Hepatic stellate cell (primary cell): ENCODE data around the gene ZFYVE16.
A peak's percentile ranks its signal among the peaks of the same experiment; 100 is the strongest.
"Not testable (repeated sequence)": the region's sequence is repeated elsewhere in the genome, so short reads cannot be mapped to it uniquely, and the experiment has no call there.

Experiments
- DNase-seq: peaks from one replicate; pipeline ENCODE4 v3.0.0; 2011; ENCODE audit warnings: low spot score

The ZFYVE16 gene

GRCh38 chr5:80407735-80408483 is at the start of gene ZFYVE16:
Gene ZFYVE16 (plus strand): TSS chr5:80408064. CDS start chr5:80434148, 26,084 bp downstream.
- peak; percentile 96 for DNase-seq

GRCh38 chr5:80360914-80361444 is 46.9 kb upstream of the ZFYVE16 start:
- DNase-seq, result no peak

GRCh38 chr5:80364892-80365291 is 43.0 kb upstream of the ZFYVE16 start:
- no peak for DNase-seq

- DNase-seq, result no peak
Observed at GRCh38 chr5:80368661-80369480, 39.0 kb upstream of the ZFYVE16 start.

GRCh38 chr5:80369521-80369920 is 38.3 kb upstream of the ZFYVE16 start:
- DNase-seq, result no peak

GRCh38 chr5:80370390-80370789 is 37.5 kb upstream of the ZFYVE16 start:
- DNase-seq, result no peak

- DNase-seq, result no peak
Observed at GRCh38 chr5:80372780-80373179, 35.1 kb upstream of the ZFYVE16 start.

GRCh38 chr5:80374188-80374587 is 33.7 kb upstream of the ZFYVE16 start:
- DNase-seq, result no peak

GRCh38 chr5:80376557-80376956 is 31.3 kb upstream of the ZFYVE16 start:
- DNase-seq, result no peak

- no peak for DNase-seq
Observed at GRCh38 chr5:80382488-80382887, 25.4 kb upstream of the ZFYVE16 start.

GRCh38 chr5:80387063-80387768 is 20.6 kb upstream of the ZFYVE16 start:
- no peak for DNase-seq

GRCh38 chr5:80389580-80389979 is 18.3 kb upstream of the ZFYVE16 start:
- no peak for DNase-seq

- not testable (repeated sequence) for DNase-seq
Observed at GRCh38 chr5:80390413-80390812, 17.5 kb upstream of the ZFYVE16 start.

- not testable (repeated sequence) for DNase-seq
Observed at GRCh38 chr5:80391267-80391666, 16.6 kb upstream of the ZFYVE16 start.

GRCh38 chr5:80399526-80400239 is 8.2 kb upstream of the ZFYVE16 start:
- DNase-seq, result no peak

- DNase-seq, result not testable (repeated sequence)
Observed at GRCh38 chr5:80400368-80400767, 7.5 kb upstream of the ZFYVE16 start.

- no peak for DNase-seq
Observed at GRCh38 chr5:80403782-80404181, 4.1 kb upstream of the ZFYVE16 start.

GRCh38 chr5:80406980-80407734 is 707 bp upstream of the ZFYVE16 start:
- no peak for DNase-seq

- peak; percentile 52 for DNase-seq
Observed at GRCh38 chr5:80408484-80409366, 861 bp downstream of the ZFYVE16 start.
